Neural cell (in vitro differentiated cells): ENCODE data around the gene ANKS1A.

Experiments used
- TF ChIP-seq, protein P1 (sequence below): fragments of 450-650 bp; IDR thresholded peaks from 2 replicates; pipeline ENCODE4 v1.5.1; 2014; ENCODE audit warnings: antibody characterized with exemption, mild to moderate bottlenecking, moderate library complexity; ENCODE audit not compliant: poor library complexity, severe bottlenecking
- TF ChIP-seq, protein P2 (sequence below): IDR thresholded peaks from 2 replicates; pipeline ENCODE4 v1.6.1; 2012; ENCODE audit warnings: borderline replicate concordance

DNA sequence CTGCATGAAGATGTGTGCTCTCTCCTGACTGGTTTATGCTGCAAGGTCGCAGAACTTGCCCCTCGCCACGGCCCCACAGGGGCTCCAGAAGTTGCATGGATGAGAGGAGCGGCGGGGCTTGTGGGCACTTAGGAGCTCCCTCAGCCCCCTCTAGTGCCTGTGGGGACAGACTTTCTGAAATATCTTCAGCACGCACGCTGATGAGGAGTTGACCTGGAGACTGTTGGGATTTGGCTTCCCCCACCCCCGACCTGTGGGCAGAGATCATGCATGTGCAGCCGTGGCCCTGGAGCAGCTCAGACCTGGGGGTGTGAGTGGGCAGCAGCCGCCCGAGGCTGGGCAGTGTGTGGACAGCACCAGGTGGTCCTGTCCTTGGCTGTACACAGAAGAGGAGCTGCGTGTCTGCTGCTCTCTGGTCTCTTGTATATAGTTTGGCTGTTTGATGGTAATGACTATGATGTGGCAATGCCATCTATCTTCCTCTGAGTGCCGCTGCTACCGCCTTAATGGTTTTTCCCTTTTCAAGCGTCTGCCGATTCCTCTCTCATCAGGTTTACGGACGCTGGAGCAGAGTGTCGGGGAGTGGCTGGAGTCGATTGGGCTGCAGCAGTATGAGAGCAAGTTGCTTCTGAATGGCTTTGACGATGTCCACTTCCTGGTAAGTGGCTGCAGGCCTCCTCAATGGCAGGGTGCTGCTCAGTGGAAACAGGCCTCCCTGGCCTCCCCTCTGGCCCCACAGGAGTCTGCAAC lies 170.7 kb downstream of the ANKS1A start:
- TF ChIP-seq, protein P1, sequence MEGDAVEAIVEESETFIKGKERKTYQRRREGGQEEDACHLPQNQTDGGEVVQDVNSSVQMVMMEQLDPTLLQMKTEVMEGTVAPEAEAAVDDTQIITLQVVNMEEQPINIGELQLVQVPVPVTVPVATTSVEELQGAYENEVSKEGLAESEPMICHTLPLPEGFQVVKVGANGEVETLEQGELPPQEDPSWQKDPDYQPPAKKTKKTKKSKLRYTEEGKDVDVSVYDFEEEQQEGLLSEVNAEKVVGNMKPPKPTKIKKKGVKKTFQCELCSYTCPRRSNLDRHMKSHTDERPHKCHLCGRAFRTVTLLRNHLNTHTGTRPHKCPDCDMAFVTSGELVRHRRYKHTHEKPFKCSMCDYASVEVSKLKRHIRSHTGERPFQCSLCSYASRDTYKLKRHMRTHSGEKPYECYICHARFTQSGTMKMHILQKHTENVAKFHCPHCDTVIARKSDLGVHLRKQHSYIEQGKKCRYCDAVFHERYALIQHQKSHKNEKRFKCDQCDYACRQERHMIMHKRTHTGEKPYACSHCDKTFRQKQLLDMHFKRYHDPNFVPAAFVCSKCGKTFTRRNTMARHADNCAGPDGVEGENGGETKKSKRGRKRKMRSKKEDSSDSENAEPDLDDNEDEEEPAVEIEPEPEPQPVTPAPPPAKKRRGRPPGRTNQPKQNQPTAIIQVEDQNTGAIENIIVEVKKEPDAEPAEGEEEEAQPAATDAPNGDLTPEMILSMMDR: no peak
- TF ChIP-seq, protein P2, sequence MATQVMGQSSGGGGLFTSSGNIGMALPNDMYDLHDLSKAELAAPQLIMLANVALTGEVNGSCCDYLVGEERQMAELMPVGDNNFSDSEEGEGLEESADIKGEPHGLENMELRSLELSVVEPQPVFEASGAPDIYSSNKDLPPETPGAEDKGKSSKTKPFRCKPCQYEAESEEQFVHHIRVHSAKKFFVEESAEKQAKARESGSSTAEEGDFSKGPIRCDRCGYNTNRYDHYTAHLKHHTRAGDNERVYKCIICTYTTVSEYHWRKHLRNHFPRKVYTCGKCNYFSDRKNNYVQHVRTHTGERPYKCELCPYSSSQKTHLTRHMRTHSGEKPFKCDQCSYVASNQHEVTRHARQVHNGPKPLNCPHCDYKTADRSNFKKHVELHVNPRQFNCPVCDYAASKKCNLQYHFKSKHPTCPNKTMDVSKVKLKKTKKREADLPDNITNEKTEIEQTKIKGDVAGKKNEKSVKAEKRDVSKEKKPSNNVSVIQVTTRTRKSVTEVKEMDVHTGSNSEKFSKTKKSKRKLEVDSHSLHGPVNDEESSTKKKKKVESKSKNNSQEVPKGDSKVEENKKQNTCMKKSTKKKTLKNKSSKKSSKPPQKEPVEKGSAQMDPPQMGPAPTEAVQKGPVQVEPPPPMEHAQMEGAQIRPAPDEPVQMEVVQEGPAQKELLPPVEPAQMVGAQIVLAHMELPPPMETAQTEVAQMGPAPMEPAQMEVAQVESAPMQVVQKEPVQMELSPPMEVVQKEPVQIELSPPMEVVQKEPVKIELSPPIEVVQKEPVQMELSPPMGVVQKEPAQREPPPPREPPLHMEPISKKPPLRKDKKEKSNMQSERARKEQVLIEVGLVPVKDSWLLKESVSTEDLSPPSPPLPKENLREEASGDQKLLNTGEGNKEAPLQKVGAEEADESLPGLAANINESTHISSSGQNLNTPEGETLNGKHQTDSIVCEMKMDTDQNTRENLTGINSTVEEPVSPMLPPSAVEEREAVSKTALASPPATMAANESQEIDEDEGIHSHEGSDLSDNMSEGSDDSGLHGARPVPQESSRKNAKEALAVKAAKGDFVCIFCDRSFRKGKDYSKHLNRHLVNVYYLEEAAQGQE: no peak
